PC-9 (cell line): ENCODE measurements around the gene PSD2. TPM values are rescaled to one million over a fixed set of nuclear protein-coding genes. Genes with fewer than 3 reads are reported as not detected.

Experiments used
- BruUV-seq: library from RNA; stranded (reverse); fragments of 400-500 nt; replicated peaks from 2 replicates; lab custom pipeline; 2021; lab: Mats Ljungman, UMichigan
- CTCF ChIA-PET: fragments of 300-600 bp; sonication (Branson Sonifier 250); formaldehyde crosslinking; loops from one replicate; lab custom pipeline; 2022; ENCODE audit warnings: antibody characterized with exemption; lab: Charles Lee
- POLR2A ChIA-PET: fragments of 300-600 bp; sonication (Branson Sonifier 250); formaldehyde crosslinking; loops from one replicate; lab custom pipeline; 2022; ENCODE audit warnings: antibody characterized with exemption; ENCODE audit not compliant: unreplicated experiment; lab: Charles Lee
- DNase-seq, 2 experiments: peaks; one replicate each; pipeline versions ENCODE4 v3.0.0 to v3.0.0-alpha.2; 2015 to 2022; ENCODE audit warnings: mixed read lengths in 1 of 2
- H2AFZ ChIP-seq: fragments of 200-600 bp; sonication (generic); 2 replicates; pipeline ENCODE4 v1.8.1; 2017; ENCODE audit warnings: antibody characterized with exemption
- H3F3A ChIP-seq: fragments of 200-600 bp; sonication (generic); 2 replicates; pipeline ENCODE4 v1.8.1; 2017; ENCODE audit warnings: antibody characterized with exemption, mild to moderate bottlenecking, low read depth; ENCODE audit not compliant: insufficient read depth
- H3K27ac ChIP-seq: fragments of 200-600 bp; sonication (generic); 2 replicates; pipeline ENCODE4 v1.6.1; 2016; ENCODE audit warnings: mixed run types
- H3K27me3 ChIP-seq: fragments of 200-600 bp; sonication (generic); 2 replicates; pipeline ENCODE4 v1.6.1; 2016; ENCODE audit warnings: low read depth, mixed run types; ENCODE audit not compliant: insufficient read depth
- H3K36me3 ChIP-seq: fragments of 200-600 bp; sonication (generic); 2 replicates; pipeline ENCODE4 v1.6.1; 2016; ENCODE audit warnings: low read depth, mixed run types
- H3K4me1 ChIP-seq: fragments of 200-600 bp; sonication (generic); replicated peaks from 2 replicates; pipeline ENCODE4 v1.6.1; 2016; ENCODE audit warnings: mixed run types; ENCODE audit not compliant: insufficient read depth
- H3K4me2 ChIP-seq: fragments of 200-600 bp; sonication (generic); 2 replicates; pipeline ENCODE4 v1.6.1; 2017; ENCODE audit warnings: mixed run types
- H3K4me3 ChIP-seq: fragments of 200-600 bp; sonication (generic); 2 replicates; pipeline ENCODE4 v1.6.1; 2016; ENCODE audit warnings: mixed run types
- H3K79me2 ChIP-seq: fragments of 200-600 bp; sonication (generic); 2 replicates; pipeline ENCODE4 v1.6.1; 2017; ENCODE audit warnings: low read depth, mixed run types
- H3K9me2 ChIP-seq: fragments of 200-600 bp; sonication (generic); 2 replicates; pipeline ENCODE4 v1.8.1; 2017; ENCODE audit warnings: mild to moderate bottlenecking; ENCODE audit not compliant: insufficient read depth
- H3K9me3 ChIP-seq: fragments of 200-600 bp; sonication (generic); 2 replicates; pipeline ENCODE4 v1.8.1; 2016; ENCODE audit warnings: low read depth; ENCODE audit not compliant: insufficient read depth
- H4K20me1 ChIP-seq: fragments of 200-600 bp; sonication (generic); 2 replicates; pipeline ENCODE4 v1.8.1; 2017; ENCODE audit not compliant: insufficient read depth
- EZH2 ChIP-seq: fragments of 200-600 bp; sonication (generic); IDR thresholded peaks from 2 replicates; pipeline ENCODE4 v1.8.0; 2017; ENCODE audit warnings: antibody characterized with exemption, low read depth
- intact Hi-C: fragments of 100-400 bp; cut with micrococcal nuclease; formaldehyde crosslinking; loops from one replicate; pipeline ENCODE4 v1.10.0; 2022; ENCODE audit not compliant: unreplicated experiment
- total RNA-seq: library from RNA; stranded (reverse); gene quantifications from 2 replicates; pipeline ENCODE4 v1.2.3, GENCODE V29; 2021
- TF ChIP-seq, protein P1 (sequence below): fragments of 200-600 bp; sonication (generic); conservative IDR thresholded peaks from 2 replicates; pipeline ENCODE4 v1.6.1; 2017; ENCODE audit warnings: mixed run types, antibody characterized with exemption, mild to moderate bottlenecking, moderate library complexity

Gene PSD2
- total RNA-seq, 1 experiment from 2014 or later, result 0.07 TPM

GRCh38 chr5:139783436-139783965 is 12.1 kb upstream of the PSD2 start:
- POLR2A ChIA-PET, result no interaction called here
- intact Hi-C loops, result loop anchor here (1.0 to 10.0 kb wide), 2 partner anchors 142 to 451 kb away; no protein-coding TSS in a partner anchor
- no TSS peak for BruUV-seq

GRCh38 chr5:139784488-139784887 is 11.1 kb upstream of the PSD2 start:
- BruUV-seq, result no TSS peak
- Histone ChIP-seq H4K20me1 (no peaks in the 10 kb centered on the region), H3K4me1 (no peaks in the 10 kb centered on the region), H3K4me2 (no peak overlapping the region), H3K27me3 (peaks cover 47% of the 10 kb centered on the region), H3K4me3 (no peak overlapping the region), H3K9me2 (no peaks in the 10 kb centered on the region), H3K27ac (no peak overlapping the region), H3K36me3 (no peaks in the 10 kb centered on the region), H3K79me2 (no peaks in the 10 kb centered on the region), H3F3A (no peaks in the 10 kb centered on the region), H3K9me3 (no peaks in the 10 kb centered on the region), H2AFZ (no peak overlapping the region)
- ChIA-PET POLR2A (no interaction called here), CTCF (interaction anchor here (0.7 kb wide), 1 partner anchor 1429 kb away, joined by 3 read pairs; no protein-coding TSS in a partner anchor)
- no peak for DNase-seq
- intact Hi-C loops, result loop anchor here (10.0 kb wide), 1 partner anchor 450 kb away; no protein-coding TSS in a partner anchor
- no peak for TF ChIP-seq EZH2
- TF ChIP-seq, protein P1, sequence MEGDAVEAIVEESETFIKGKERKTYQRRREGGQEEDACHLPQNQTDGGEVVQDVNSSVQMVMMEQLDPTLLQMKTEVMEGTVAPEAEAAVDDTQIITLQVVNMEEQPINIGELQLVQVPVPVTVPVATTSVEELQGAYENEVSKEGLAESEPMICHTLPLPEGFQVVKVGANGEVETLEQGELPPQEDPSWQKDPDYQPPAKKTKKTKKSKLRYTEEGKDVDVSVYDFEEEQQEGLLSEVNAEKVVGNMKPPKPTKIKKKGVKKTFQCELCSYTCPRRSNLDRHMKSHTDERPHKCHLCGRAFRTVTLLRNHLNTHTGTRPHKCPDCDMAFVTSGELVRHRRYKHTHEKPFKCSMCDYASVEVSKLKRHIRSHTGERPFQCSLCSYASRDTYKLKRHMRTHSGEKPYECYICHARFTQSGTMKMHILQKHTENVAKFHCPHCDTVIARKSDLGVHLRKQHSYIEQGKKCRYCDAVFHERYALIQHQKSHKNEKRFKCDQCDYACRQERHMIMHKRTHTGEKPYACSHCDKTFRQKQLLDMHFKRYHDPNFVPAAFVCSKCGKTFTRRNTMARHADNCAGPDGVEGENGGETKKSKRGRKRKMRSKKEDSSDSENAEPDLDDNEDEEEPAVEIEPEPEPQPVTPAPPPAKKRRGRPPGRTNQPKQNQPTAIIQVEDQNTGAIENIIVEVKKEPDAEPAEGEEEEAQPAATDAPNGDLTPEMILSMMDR, result no peak

More at GRCh38 chr5:139783436-139783965, 12.1 kb upstream of the PSD2 start:
- H3K9me3 ChIP-seq, result no peaks in the 10 kb centered on the region
- H3K36me3 ChIP-seq, result no peaks in the 10 kb centered on the region
- peaks cover 50% of the 10 kb centered on the region for H3K27me3 ChIP-seq
- DNase-seq, result no peak
- no peaks in the 10 kb centered on the region for H4K20me1 ChIP-seq
- no peaks in the 10 kb centered on the region for H3K4me1 ChIP-seq
- no peaks in the 10 kb centered on the region for H3K9me2 ChIP-seq
- no peaks in the 10 kb centered on the region for H3K79me2 ChIP-seq
- no peak for TF ChIP-seq EZH2
- TF ChIP-seq, protein P1, result no peak
- CTCF ChIA-PET, result interaction anchor here (0.6 to 0.7 kb wide), 3 partner anchors 139 to 1428 kb away, joined by 5 read pairs; no protein-coding TSS in a partner anchor
- no peaks in the 10 kb centered on the region for H3F3A ChIP-seq
- no peak overlapping the region for H2AFZ ChIP-seq
- no peak overlapping the region for H3K27ac ChIP-seq
- no peak overlapping the region for H3K4me2 ChIP-seq
- no peak overlapping the region for H3K4me3 ChIP-seq

DNA sequence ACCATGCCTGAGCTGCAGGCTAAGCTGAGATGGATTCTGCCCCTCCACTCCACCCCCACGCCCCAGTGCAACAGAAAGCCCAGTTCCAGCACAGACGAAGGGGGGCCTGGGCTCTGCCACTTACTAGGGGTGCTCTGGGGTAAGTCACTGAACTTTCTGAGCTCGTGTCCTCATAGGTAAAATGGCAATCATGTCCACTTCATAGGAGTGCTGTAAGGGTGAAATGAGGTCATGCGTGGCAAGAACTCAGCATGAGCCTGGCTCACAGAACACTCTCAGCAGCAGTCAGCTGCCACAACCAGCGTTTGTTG is 8.4 kb upstream of the PSD2 start:
- Histone ChIP-seq H3K4me2 (peak overlapping the region; percentile 99), H3K36me3 (no peaks in the 10 kb centered on the region), H4K20me1 (no peaks in the 10 kb centered on the region), H3K4me3 (no peak overlapping the region), H3K9me2 (no peaks in the 10 kb centered on the region), H3K9me3 (no peaks in the 10 kb centered on the region), H3K79me2 (no peaks in the 10 kb centered on the region), H2AFZ (no peak overlapping the region), H3K4me1 (no peaks in the 10 kb centered on the region), H3K27ac (no peak overlapping the region), H3F3A (no peaks in the 10 kb centered on the region), H3K27me3 (peaks cover 32% of the 10 kb centered on the region; the same call in 1 of the 2 replicates)
- intact Hi-C loops, result loop anchor here (1.0 to 10.0 kb wide), 6 partner anchors 57 to 570 kb away; no protein-coding TSS in a partner anchor
- CTCF ChIA-PET, result interaction anchor here (0.6 to 2.1 kb wide), 8 partner anchors 135 to 932 kb away, joined by 3 to 31 read pairs (median 3); no protein-coding TSS in a partner anchor
- BruUV-seq, result no TSS peak
- no peak for DNase-seq
- TF ChIP-seq, protein P1, result no peak
- no peak for TF ChIP-seq EZH2
- POLR2A ChIA-PET, result interaction anchor here (0.6 kb wide), 1 partner anchor 90 kb away, joined by 4 read pairs; no protein-coding TSS in a partner anchor
